ENCODE results near the gene LARP1B.

Gene LARP1B

DNA sequence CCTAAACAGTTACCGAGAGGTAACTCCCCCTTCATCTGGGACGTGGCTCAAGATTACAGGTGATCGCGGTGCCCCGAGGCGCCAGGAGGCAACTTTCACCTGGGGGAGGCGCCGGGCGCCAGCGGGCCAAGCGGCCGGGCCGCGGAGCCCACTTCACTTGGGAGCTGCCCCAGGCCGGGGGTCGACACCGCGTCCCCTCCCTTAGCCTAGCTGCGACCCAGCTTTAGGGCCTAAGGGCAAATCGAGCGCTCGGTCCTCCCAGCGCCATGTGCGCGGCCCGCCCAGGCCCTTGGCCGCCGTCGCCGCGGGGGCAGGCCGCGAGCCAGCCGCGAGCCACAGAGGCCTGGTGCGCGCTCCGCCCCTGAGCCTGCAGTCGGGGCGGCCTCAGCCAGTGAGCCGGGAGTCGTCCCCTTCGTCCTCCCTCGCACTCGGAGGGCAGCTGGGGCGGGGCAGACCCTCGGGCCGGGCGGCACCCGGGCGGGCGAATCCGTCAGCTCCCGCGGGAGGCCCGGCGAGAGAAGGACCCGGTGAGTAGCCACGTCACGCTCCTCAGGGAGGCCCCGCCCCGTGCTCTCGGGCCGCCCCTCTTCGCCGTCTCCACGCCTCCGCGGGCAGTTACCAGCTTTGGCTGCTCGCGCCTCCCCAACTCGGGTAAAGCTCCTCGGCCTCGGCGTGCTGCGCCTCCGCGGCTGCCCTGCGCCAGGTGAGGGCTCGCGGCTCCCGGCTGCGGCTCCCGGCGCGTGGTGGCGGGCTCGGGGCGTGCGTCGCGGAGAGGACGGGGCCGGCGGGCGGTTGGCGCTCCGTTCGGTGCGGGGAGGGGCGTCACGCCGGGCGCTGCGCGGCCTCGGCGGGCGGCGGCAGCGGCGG, at the start of gene LARP1B:
TSS of gene LARP1B (plus strand) at position 614 of the 867 bp plus-strand sequence. CDS start 13,640 bp downstream, outside the sequence.
- TF ChIP-seq ZNF70 (CRISPR knock-in tag; IDR thresholded peaks at IDR 0.05) (no peak), ZC3H10 (CRISPR knock-in tag; IDR thresholded peaks at IDR 0.05) (0 out of 2 replicates have a peak, but pooled peaks have one; percentile 17), SNAI2 (CRISPR knock-in tag; IDR thresholded peaks at IDR 0.05) (no peak), ARNTL (CRISPR knock-in tag; IDR thresholded peaks at IDR 0.05; ENCODE audit: borderline replicate concordance, low read depth) (no peak), CSDC2 (CRISPR knock-in tag; IDR thresholded peaks at IDR 0.05) (peak; percentile 96), CSRNP3 (CRISPR knock-in tag; IDR thresholded peaks at IDR 0.05) (no peak), ZFP3 (CRISPR knock-in tag; IDR thresholded peaks at IDR 0.05) (peak; percentile 73; the same call in 1 of the 2 replicates), OSR1 (CRISPR knock-in tag; IDR thresholded peaks at IDR 0.05) (no peak), POU6F1 (CRISPR knock-in tag; IDR thresholded peaks at IDR 0.05; ENCODE audit: borderline replicate concordance, low read depth) (no peak), TOX (CRISPR knock-in tag; IDR thresholded peaks at IDR 0.05; ENCODE audit: borderline replicate concordance) (no peak), ESRRG (CRISPR knock-in tag; IDR thresholded peaks at IDR 0.05) (no peak), ZNF8 (CRISPR knock-in tag; IDR thresholded peaks at IDR 0.05) (no peak), ZFP30 (CRISPR knock-in tag; IDR thresholded peaks at IDR 0.05) (no peak), TCF4 (CRISPR knock-in tag; IDR thresholded peaks at IDR 0.05; ENCODE audit: borderline replicate concordance) (no peak), GLIS3 (CRISPR knock-in tag; IDR thresholded peaks at IDR 0.05) (no peak), BACH2 (CRISPR knock-in tag; IDR thresholded peaks at IDR 0.05; ENCODE audit: borderline replicate concordance) (no peak), ZNF565 (CRISPR knock-in tag; conservative IDR thresholded peaks at IDR 0.05; ENCODE audit: low read depth) (no peak), ISL1 (CRISPR knock-in tag; IDR thresholded peaks at IDR 0.05) (no peak), RARB (CRISPR knock-in tag; IDR thresholded peaks at IDR 0.05) (no peak), PPARA (CRISPR knock-in tag; IDR thresholded peaks at IDR 0.05; ENCODE audit: borderline replicate concordance) (no peak)
- TF ChIP-seq, protein P1, sequence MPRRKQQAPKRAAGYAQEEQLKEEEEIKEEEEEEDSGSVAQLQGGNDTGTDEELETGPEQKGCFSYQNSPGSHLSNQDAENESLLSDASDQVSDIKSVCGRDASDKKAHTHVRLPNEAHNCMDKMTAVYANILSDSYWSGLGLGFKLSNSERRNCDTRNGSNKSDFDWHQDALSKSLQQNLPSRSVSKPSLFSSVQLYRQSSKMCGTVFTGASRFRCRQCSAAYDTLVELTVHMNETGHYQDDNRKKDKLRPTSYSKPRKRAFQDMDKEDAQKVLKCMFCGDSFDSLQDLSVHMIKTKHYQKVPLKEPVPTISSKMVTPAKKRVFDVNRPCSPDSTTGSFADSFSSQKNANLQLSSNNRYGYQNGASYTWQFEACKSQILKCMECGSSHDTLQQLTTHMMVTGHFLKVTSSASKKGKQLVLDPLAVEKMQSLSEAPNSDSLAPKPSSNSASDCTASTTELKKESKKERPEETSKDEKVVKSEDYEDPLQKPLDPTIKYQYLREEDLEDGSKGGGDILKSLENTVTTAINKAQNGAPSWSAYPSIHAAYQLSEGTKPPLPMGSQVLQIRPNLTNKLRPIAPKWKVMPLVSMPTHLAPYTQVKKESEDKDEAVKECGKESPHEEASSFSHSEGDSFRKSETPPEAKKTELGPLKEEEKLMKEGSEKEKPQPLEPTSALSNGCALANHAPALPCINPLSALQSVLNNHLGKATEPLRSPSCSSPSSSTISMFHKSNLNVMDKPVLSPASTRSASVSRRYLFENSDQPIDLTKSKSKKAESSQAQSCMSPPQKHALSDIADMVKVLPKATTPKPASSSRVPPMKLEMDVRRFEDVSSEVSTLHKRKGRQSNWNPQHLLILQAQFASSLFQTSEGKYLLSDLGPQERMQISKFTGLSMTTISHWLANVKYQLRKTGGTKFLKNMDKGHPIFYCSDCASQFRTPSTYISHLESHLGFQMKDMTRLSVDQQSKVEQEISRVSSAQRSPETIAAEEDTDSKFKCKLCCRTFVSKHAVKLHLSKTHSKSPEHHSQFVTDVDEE (CRISPR knock-in tag; IDR thresholded peaks at IDR 0.05) = 0 out of 2 replicates have a peak, but pooled peaks have one; percentile 42
- TF ChIP-seq, protein P2, sequence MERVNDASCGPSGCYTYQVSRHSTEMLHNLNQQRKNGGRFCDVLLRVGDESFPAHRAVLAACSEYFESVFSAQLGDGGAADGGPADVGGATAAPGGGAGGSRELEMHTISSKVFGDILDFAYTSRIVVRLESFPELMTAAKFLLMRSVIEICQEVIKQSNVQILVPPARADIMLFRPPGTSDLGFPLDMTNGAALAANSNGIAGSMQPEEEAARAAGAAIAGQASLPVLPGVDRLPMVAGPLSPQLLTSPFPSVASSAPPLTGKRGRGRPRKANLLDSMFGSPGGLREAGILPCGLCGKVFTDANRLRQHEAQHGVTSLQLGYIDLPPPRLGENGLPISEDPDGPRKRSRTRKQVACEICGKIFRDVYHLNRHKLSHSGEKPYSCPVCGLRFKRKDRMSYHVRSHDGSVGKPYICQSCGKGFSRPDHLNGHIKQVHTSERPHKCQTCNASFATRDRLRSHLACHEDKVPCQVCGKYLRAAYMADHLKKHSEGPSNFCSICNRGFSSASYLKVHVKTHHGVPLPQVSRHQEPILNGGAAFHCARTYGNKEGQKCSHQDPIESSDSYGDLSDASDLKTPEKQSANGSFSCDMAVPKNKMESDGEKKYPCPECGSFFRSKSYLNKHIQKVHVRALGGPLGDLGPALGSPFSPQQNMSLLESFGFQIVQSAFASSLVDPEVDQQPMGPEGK (CRISPR knock-in tag; IDR thresholded peaks at IDR 0.05; ENCODE audit: borderline replicate concordance) = no peak
- TF ChIP-seq, protein P3, sequence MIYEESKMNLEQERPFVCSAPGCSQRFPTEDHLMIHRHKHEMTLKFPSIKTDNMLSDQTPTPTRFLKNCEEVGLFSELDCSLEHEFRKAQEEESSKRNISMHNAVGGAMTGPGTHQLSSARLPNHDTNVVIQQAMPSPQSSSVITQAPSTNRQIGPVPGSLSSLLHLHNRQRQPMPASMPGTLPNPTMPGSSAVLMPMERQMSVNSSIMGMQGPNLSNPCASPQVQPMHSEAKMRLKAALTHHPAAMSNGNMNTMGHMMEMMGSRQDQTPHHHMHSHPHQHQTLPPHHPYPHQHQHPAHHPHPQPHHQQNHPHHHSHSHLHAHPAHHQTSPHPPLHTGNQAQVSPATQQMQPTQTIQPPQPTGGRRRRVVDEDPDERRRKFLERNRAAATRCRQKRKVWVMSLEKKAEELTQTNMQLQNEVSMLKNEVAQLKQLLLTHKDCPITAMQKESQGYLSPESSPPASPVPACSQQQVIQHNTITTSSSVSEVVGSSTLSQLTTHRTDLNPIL (CRISPR knock-in tag; IDR thresholded peaks at IDR 0.05; ENCODE audit: low read depth) = no peak

DNA sequence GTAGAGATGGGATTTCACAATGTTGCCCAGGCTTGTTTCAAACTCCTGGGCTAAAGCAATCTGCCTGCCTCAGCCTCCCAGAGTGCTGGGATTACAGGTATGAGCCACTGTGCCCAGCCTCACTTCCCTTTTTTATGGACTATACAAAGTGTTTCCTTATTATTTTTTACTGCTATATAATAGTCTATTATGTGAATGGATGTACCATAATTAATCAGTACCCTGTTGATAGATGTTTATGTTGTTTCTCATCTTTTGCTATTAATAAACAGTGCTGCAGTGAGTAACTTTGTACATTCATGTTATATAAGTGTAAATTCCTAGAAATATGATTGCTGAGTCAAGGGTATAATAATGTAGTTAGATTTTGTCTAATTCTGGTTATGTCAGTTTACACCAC, 35.8 kb upstream of the LARP1B start:
- ATAC-seq = no peak
- TF ChIP-seq ZNF8 (CRISPR knock-in tag; IDR thresholded peaks at IDR 0.05) (peak; percentile 90), CSDC2 (CRISPR knock-in tag; IDR thresholded peaks at IDR 0.05) (no peak), SNAI2 (CRISPR knock-in tag; IDR thresholded peaks at IDR 0.05) (no peak)

More for the DNA sequence above, at the start of gene LARP1B:
- ATAC-seq = peak; percentile 96

Data from SK-N-SH treated with all-trans-retinoic acid at 6 μM for 48 hours (cell line).